Aorta (tissue), 5 donors: ENCODE data around the gene NUDT9. TPM values are rescaled to one million over a fixed set of nuclear protein-coding genes. Genes with fewer than 3 reads are reported as not detected.
"Not testable (repeated sequence)": the region's sequence is repeated elsewhere in the genome, so short reads cannot be mapped to it uniquely, and the experiment has no call there.

Experiments
- ATAC-seq: fragments of 200-7000 bp; cut with Tn5 transposase; one replicate; pipeline ENCODE4 v1.9.1; 2022; ENCODE audit warnings: moderate library complexity; ENCODE audit not compliant: low FRiP score
- DNase-seq, 2 donors: peaks; one replicate each; pipeline ENCODE4 v3.0.0-alpha.2; 2020
- H3K27ac ChIP-seq, 2 donors: one replicate each; pipeline ENCODE4 v1.5.1; 2013; ENCODE audit warnings: low read length in 2 of 2, mild to moderate bottlenecking in 2 of 2, moderate library complexity in 2 of 2, control low read depth in 1 of 2, inconsistent platforms in 1 of 2, low read depth in 1 of 2
- H3K27me3 ChIP-seq, 2 donors: one replicate each; pipeline ENCODE4 v1.6.1; 2013; ENCODE audit warnings: control low read depth in 1 of 2, low read length in 1 of 2, mild to moderate bottlenecking in 1 of 2, moderate library complexity in 1 of 2; ENCODE audit not compliant: insufficient read depth in 2 of 2, control insufficient read depth in 1 of 2
- H3K36me3 ChIP-seq, 2 donors: one replicate each; pipeline ENCODE4 v1.6.1; 2013; ENCODE audit warnings: control low read depth in 1 of 2, low read length in 1 of 2, mild to moderate bottlenecking in 1 of 2; ENCODE audit not compliant: insufficient read depth in 2 of 2, control insufficient read depth in 1 of 2
- H3K4me1 ChIP-seq, 2 donors: one replicate each; pipeline ENCODE4 v1.6.1; 2013; ENCODE audit warnings: low read length in 2 of 2, control low read depth in 1 of 2, mild to moderate bottlenecking in 1 of 2, moderate library complexity in 1 of 2; ENCODE audit not compliant: insufficient read depth in 2 of 2, control insufficient read depth in 1 of 2
- H3K4me3 ChIP-seq, 2 donors: one replicate each; pipeline ENCODE4 v1.5.1; 2013; ENCODE audit warnings: low read length in 2 of 2, control low read depth in 1 of 2, mild to moderate bottlenecking in 1 of 2
- H3K9me3 ChIP-seq: one replicate; pipeline ENCODE4 v1.6.1; 2013; ENCODE audit warnings: mild to moderate bottlenecking, low read length; ENCODE audit not compliant: control insufficient read depth
- WGBS, 2 donors: extraction: QIAGEN DNeasy Blood & Tissue Kit; methylation state at CpG; one replicate each; pipeline ENCODE4 v1.1.7; 2013; 5-methylcytosine and 5-hydroxymethylcytosine counted together
- intact Hi-C, 2 donors: fragments of 100-400 bp; cut with DNase I; formaldehyde crosslinking; loops; one replicate each; pipeline versions ENCODE4 v1.14.2 to v1.15.0; 2022
- polyA plus RNA-seq, 2 donors: library from polyadenylated mRNA; stranded (reverse); fragments of 200-250 nt; gene quantifications; one replicate each; pipeline ENCODE4 v1.2.3, GENCODE V29; 2013
- total RNA-seq, 2 donors: library from RNA; stranded (reverse); fragmentation: NEBNext Ultra II Directional; extraction: Animal tissue kit (Norgen Biotek cat#: 25700); gene quantifications; one replicate each; pipeline ENCODE4 v1.2.1, GENCODE V29; 2021
- donor health status: healthy with polysubstance abuse.
- donor health status: Bipolar disorder and iron deficiency.
- donor health status: DM: no; HTN: no; CAD: no.
- donor health status: DM: no; HTN: no; CAD: no.
- donor health status: DM: yes; HTN: yes; CAD: no.

Gene NUDT9
- total and polyA plus RNA-seq, 4 donors = 22.2 to 39.0 (median 33.9) TPM

GRCh38 chr4:87427518-87427868, 5.1 kb downstream of the NUDT9 start:
- H3K36me3 ChIP-seq = no peaks in the 10 kb centered on the region
- intact Hi-C loops = no loop called here

GRCh38 chr4:87428979-87429378, 6.6 kb downstream of the NUDT9 start:
- intact Hi-C loops = no loop called here
- Histone ChIP-seq H3K36me3 (no peaks in the 10 kb centered on the region), H3K27ac (no peak overlapping the region), H3K4me3 (no peak overlapping the region), H3K4me1 (peaks cover 1 to 3% of the 10 kb centered on the region in 2 donors), H3K9me3 (no peaks in the 10 kb centered on the region), H3K27me3 (no peaks in the 10 kb centered on the region)
- DNase-seq = no peak
- 95% methylated on average over 6 of the region's 6 CpGs for WGBS, 2 donors
- no peak for ATAC-seq

More at GRCh38 chr4:87427518-87427868, 5.1 kb downstream of the NUDT9 start:
- Histone ChIP-seq H3K9me3 (no peaks in the 10 kb centered on the region), H3K27me3 (no peaks in the 10 kb centered on the region), H3K4me1 (peaks cover 1 to 3% of the 10 kb centered on the region in 2 donors), H3K4me3 (no peak overlapping the region), H3K27ac (no peak overlapping the region)
- no peak for ATAC-seq
- 39 to 46% methylated on average over 1 of the region's 1 CpG for WGBS, 2 donors
- no peak for DNase-seq

- H3K27me3 ChIP-seq = no peaks in the 10 kb centered on the region
- no peak for DNase-seq
- no peaks in the 10 kb centered on the region for H3K9me3 ChIP-seq
- no peak for ATAC-seq
- no peaks in the 10 kb centered on the region for H3K36me3 ChIP-seq
- H3K4me3 ChIP-seq = no peak overlapping the region
- 95 to 96% methylated on average over 2 of the region's 2 CpGs for WGBS, 2 donors
- H3K4me1 ChIP-seq = peaks cover 0 to 1% of the 10 kb centered on the region in 2 donors
- intact Hi-C loops = no loop called here
- H3K27ac ChIP-seq = no peak overlapping the region
Measured at GRCh38 chr4:87430038-87430437, 7.7 kb downstream of the NUDT9 start.

GRCh38 chr4:87433342-87433741, 11.0 kb downstream of the NUDT9 start:
- ATAC-seq (no peak), DNase-seq (no peak)
- intact Hi-C loops = no loop called here
- peaks cover 0 to 4% of the 10 kb centered on the region in 2 donors for H3K36me3 ChIP-seq
- H3K4me1 ChIP-seq = no peaks in the 10 kb centered on the region
- H3K27me3 ChIP-seq = no peaks in the 10 kb centered on the region
- 95% methylated on average over 2 of the region's 2 CpGs for WGBS, 2 donors
- no peak overlapping the region for H3K4me3 ChIP-seq
- H3K9me3 ChIP-seq = no peaks in the 10 kb centered on the region
- H3K27ac ChIP-seq = no peak overlapping the region

DNA sequence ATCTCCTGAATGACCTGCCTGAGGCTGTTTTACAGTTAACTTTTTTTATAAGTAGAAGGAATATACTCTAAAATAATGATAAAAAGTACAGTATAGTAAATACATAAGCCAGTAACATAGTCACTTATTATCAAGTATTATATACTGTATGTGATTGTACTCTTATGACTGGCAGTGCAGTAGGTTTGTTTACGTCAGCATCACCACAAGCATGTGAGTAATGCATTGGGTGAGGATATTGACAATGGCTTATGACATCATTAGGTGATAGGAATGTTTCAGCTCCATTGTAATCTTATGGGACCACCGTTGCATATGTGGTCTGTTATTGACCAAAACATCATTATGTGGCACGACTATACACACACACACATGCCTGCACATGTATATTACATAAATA, 20.5 kb downstream of the NUDT9 start:
- intact Hi-C loops = no loop called here
- H3K4me1 ChIP-seq = no peaks in the 10 kb centered on the region

GRCh38 chr4:87444741-87445140, 22.4 kb downstream of the NUDT9 start:
- Histone ChIP-seq H3K4me3 (no peak overlapping the region), H3K27ac (no peak overlapping the region), H3K27me3 (no peaks in the 10 kb centered on the region), H3K4me1 (no peaks in the 10 kb centered on the region), H3K36me3 (peaks cover 0 to 3% of the 10 kb centered on the region in 2 donors), H3K9me3 (no peaks in the 10 kb centered on the region)
- ATAC-seq (no peak), DNase-seq (no peak)
- 96 to 100% methylated on average over 1 of the region's 1 CpG for WGBS, 2 donors
- intact Hi-C loops = no loop called here

More for the DNA sequence above, 20.5 kb downstream of the NUDT9 start:
- peaks cover 0 to 3% of the 10 kb centered on the region in 2 donors for H3K36me3 ChIP-seq
- no peaks in the 10 kb centered on the region for H3K9me3 ChIP-seq
- no peaks in the 10 kb centered on the region for H3K27me3 ChIP-seq
- WGBS, 2 donors = 94 to 95% methylated on average over 3 of the region's 3 CpGs
- no peak overlapping the region for H3K4me3 ChIP-seq
- DNase-seq (no peak), ATAC-seq (no peak)
- no peak overlapping the region for H3K27ac ChIP-seq

GRCh38 chr4:87445964-87446363, 23.6 kb downstream of the NUDT9 start:
- peaks cover 0 to 3% of the 10 kb centered on the region in 2 donors for H3K36me3 ChIP-seq
- H3K4me1 ChIP-seq = no peaks in the 10 kb centered on the region
- no peaks in the 10 kb centered on the region for H3K9me3 ChIP-seq
- no peak overlapping the region for H3K4me3 ChIP-seq
- H3K27ac ChIP-seq = no peak overlapping the region
- ATAC-seq (no peak), DNase-seq (no peak)
- WGBS, 2 donors = 56 to 95% methylated on average over 3 of the region's 3 CpGs
- H3K27me3 ChIP-seq = no peaks in the 10 kb centered on the region
- intact Hi-C loops = no loop called here

- H3K4me3 ChIP-seq, H3K9me3 ChIP-seq, H3K27me3 ChIP-seq, DNase-seq, H3K36me3 ChIP-seq, H3K4me1 ChIP-seq, ATAC-seq, H3K27ac ChIP-seq, intact Hi-C loops: not testable (repeated sequence)
- 91 to 93% methylated on average over 6 of the region's 6 CpGs for WGBS, 2 donors
Measured at GRCh38 chr4:87446375-87446774, 24.0 kb downstream of the NUDT9 start.

DNA sequence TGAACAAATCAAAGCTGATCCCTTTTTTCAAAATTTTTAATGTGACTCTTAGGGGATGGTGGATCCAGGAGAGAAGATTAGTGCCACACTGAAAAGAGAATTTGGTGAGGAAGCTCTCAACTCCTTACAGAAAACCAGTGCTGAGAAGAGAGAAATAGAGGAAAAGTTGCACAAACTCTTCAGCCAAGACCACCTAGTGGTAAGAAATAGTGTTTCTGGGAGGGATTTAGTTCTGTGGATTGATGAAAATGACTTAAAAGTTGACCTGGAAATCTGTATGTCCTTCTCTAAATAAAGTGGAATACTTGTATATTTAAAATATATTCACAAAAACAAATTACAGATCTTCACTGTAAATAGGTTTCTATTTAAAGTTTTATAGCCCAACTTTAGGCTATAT, 29.2 kb downstream of the NUDT9 start:
- Histone ChIP-seq H3K27me3 (no peaks in the 10 kb centered on the region), H3K4me3 (no peak overlapping the region), H3K4me1 (no peaks in the 10 kb centered on the region), H3K9me3 (no peaks in the 10 kb centered on the region), H3K27ac (no peak overlapping the region), H3K36me3 (no peaks in the 10 kb centered on the region)
- intact Hi-C loops = no loop called here
- no peak for ATAC-seq
- DNase-seq = no peak
